PC-9 (cell line): Measurements from ENCODE around the gene HPN. TPM values are rescaled to one million over a fixed set of nuclear protein-coding genes. Genes with fewer than 3 reads are reported as not detected.
A peak's percentile ranks its signal among the peaks of the same experiment; 100 is the strongest.

Experiments
- BruUV-seq: library from RNA; stranded (reverse); fragments of 400-500 nt; replicated peaks from 2 replicates; lab custom pipeline; 2021; lab: Mats Ljungman, UMichigan
- CTCF ChIA-PET: fragments of 300-600 bp; sonication (Branson Sonifier 250); formaldehyde crosslinking; loops from one replicate; lab custom pipeline; 2022; ENCODE audit warnings: antibody characterized with exemption; lab: Charles Lee
- POLR2A ChIA-PET: fragments of 300-600 bp; sonication (Branson Sonifier 250); formaldehyde crosslinking; loops from one replicate; lab custom pipeline; 2022; ENCODE audit warnings: antibody characterized with exemption; ENCODE audit not compliant: unreplicated experiment; lab: Charles Lee
- DNase-seq, 2 experiments: peaks; one replicate each; pipeline versions ENCODE4 v3.0.0 to v3.0.0-alpha.2; 2015 to 2022; ENCODE audit warnings: mixed read lengths in 1 of 2
- H2AFZ ChIP-seq: fragments of 200-600 bp; sonication (generic); 2 replicates; pipeline ENCODE4 v1.8.1; 2017; ENCODE audit warnings: antibody characterized with exemption
- H3F3A ChIP-seq: fragments of 200-600 bp; sonication (generic); 2 replicates; pipeline ENCODE4 v1.8.1; 2017; ENCODE audit warnings: antibody characterized with exemption, mild to moderate bottlenecking, low read depth; ENCODE audit not compliant: insufficient read depth
- H3K27ac ChIP-seq: fragments of 200-600 bp; sonication (generic); 2 replicates; pipeline ENCODE4 v1.6.1; 2016; ENCODE audit warnings: mixed run types
- H3K27me3 ChIP-seq: fragments of 200-600 bp; sonication (generic); 2 replicates; pipeline ENCODE4 v1.6.1; 2016; ENCODE audit warnings: low read depth, mixed run types; ENCODE audit not compliant: insufficient read depth
- H3K36me3 ChIP-seq: fragments of 200-600 bp; sonication (generic); 2 replicates; pipeline ENCODE4 v1.6.1; 2016; ENCODE audit warnings: low read depth, mixed run types
- H3K4me1 ChIP-seq: fragments of 200-600 bp; sonication (generic); replicated peaks from 2 replicates; pipeline ENCODE4 v1.6.1; 2016; ENCODE audit warnings: mixed run types; ENCODE audit not compliant: insufficient read depth
- H3K4me2 ChIP-seq: fragments of 200-600 bp; sonication (generic); 2 replicates; pipeline ENCODE4 v1.6.1; 2017; ENCODE audit warnings: mixed run types
- H3K4me3 ChIP-seq: fragments of 200-600 bp; sonication (generic); 2 replicates; pipeline ENCODE4 v1.6.1; 2016; ENCODE audit warnings: mixed run types
- H3K79me2 ChIP-seq: fragments of 200-600 bp; sonication (generic); 2 replicates; pipeline ENCODE4 v1.6.1; 2017; ENCODE audit warnings: low read depth, mixed run types
- H3K9me2 ChIP-seq: fragments of 200-600 bp; sonication (generic); 2 replicates; pipeline ENCODE4 v1.8.1; 2017; ENCODE audit warnings: mild to moderate bottlenecking; ENCODE audit not compliant: insufficient read depth
- H3K9me3 ChIP-seq: fragments of 200-600 bp; sonication (generic); 2 replicates; pipeline ENCODE4 v1.8.1; 2016; ENCODE audit warnings: low read depth; ENCODE audit not compliant: insufficient read depth
- H4K20me1 ChIP-seq: fragments of 200-600 bp; sonication (generic); 2 replicates; pipeline ENCODE4 v1.8.1; 2017; ENCODE audit not compliant: insufficient read depth
- EZH2 ChIP-seq: fragments of 200-600 bp; sonication (generic); IDR thresholded peaks from 2 replicates; pipeline ENCODE4 v1.8.0; 2017; ENCODE audit warnings: antibody characterized with exemption, low read depth
- intact Hi-C: fragments of 100-400 bp; cut with micrococcal nuclease; formaldehyde crosslinking; loops from one replicate; pipeline ENCODE4 v1.10.0; 2022; ENCODE audit not compliant: unreplicated experiment
- total RNA-seq: library from RNA; stranded (reverse); gene quantifications from 2 replicates; pipeline ENCODE4 v1.2.3, GENCODE V29; 2021
- TF ChIP-seq, protein P1 (sequence below): fragments of 200-600 bp; sonication (generic); conservative IDR thresholded peaks from 2 replicates; pipeline ENCODE4 v1.6.1; 2017; ENCODE audit warnings: mixed run types, antibody characterized with exemption, mild to moderate bottlenecking, moderate library complexity

Gene HPN
- total RNA-seq, 1 experiment from 2014 or later, result 12.3 TPM

DNA sequence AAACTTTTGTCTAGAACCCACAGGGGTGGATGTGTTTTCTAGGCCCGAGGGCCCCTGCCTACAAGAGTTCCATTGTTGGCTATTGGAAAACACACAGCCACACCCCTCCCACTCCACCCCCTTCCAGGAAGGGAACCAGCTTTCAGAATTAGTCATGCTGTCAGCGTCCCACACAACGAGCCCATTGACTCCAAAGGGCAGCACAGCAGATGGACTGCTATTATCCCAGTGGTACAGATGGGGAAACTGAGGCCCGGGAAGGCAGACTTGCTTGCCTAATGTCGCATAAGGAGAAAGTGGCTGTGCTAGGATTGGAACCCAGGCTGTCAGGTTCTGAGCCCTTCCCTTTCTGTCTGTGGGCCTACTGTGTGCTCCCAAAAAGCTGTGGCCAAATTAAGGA lies 66.0 kb downstream of the HPN start:
- ChIA-PET CTCF (no interaction called here), POLR2A (interaction anchor here (0.7 kb wide), 1 partner anchor 9 kb away, joined by 4 read pairs; no protein-coding TSS in a partner anchor)
- Histone ChIP-seq H3K27me3 (no peaks in the 10 kb centered on the region), H3K9me3 (no peaks in the 10 kb centered on the region), H3K79me2 (no peaks in the 10 kb centered on the region), H3K4me2 (peak overlapping the region; percentile 10; the same call in 1 of the 2 replicates), H2AFZ (no peak overlapping the region), H3K36me3 (no peaks in the 10 kb centered on the region), H3K4me3 (no peak overlapping the region), H3F3A (peaks cover 23% of the 10 kb centered on the region), H3K9me2 (no peaks in the 10 kb centered on the region), H3K4me1 (peaks cover 18% of the 10 kb centered on the region), H4K20me1 (no peaks in the 10 kb centered on the region), H3K27ac (peak overlapping the region; percentile 62)
- peak; percentile 75 to 81 for DNase-seq
- TF ChIP-seq, protein P1, sequence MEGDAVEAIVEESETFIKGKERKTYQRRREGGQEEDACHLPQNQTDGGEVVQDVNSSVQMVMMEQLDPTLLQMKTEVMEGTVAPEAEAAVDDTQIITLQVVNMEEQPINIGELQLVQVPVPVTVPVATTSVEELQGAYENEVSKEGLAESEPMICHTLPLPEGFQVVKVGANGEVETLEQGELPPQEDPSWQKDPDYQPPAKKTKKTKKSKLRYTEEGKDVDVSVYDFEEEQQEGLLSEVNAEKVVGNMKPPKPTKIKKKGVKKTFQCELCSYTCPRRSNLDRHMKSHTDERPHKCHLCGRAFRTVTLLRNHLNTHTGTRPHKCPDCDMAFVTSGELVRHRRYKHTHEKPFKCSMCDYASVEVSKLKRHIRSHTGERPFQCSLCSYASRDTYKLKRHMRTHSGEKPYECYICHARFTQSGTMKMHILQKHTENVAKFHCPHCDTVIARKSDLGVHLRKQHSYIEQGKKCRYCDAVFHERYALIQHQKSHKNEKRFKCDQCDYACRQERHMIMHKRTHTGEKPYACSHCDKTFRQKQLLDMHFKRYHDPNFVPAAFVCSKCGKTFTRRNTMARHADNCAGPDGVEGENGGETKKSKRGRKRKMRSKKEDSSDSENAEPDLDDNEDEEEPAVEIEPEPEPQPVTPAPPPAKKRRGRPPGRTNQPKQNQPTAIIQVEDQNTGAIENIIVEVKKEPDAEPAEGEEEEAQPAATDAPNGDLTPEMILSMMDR, result no peak
- no peak for TF ChIP-seq EZH2
- BruUV-seq, result TSS peak; percentile 19
- intact Hi-C loops, result no loop called here

DNA sequence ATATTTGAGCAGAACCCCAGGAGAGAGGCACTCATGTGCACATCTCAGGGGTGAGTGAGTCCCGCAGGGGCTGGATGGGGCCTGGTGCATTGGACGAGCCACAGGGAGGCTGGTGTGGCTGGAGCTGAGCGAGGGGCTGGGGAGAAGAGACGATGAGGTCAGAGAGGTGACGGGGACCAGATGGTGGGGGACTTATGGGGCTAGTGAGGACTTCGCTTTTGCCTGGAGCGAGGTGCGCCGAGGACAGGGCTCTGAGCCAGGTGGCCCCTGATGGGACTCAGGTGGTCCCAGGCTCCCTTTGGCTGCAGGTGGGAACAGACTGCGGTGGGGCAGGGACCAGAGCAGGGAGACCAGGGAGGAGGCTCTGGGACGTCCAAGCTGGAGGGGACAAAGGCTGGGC lies 67.2 kb downstream of the HPN start:
- Histone ChIP-seq H4K20me1 (no peaks in the 10 kb centered on the region), H3F3A (peaks cover 23% of the 10 kb centered on the region), H3K36me3 (no peaks in the 10 kb centered on the region), H3K4me1 (peaks cover 18% of the 10 kb centered on the region), H3K4me3 (no peak overlapping the region), H3K27ac (no peak overlapping the region), H3K9me3 (no peaks in the 10 kb centered on the region), H3K79me2 (no peaks in the 10 kb centered on the region), H3K27me3 (no peaks in the 10 kb centered on the region), H3K9me2 (no peaks in the 10 kb centered on the region), H2AFZ (no peak overlapping the region), H3K4me2 (no peak overlapping the region)
- ChIA-PET POLR2A (no interaction called here), CTCF (interaction anchor here (0.6 kb wide), 1 partner anchor 109 kb away, joined by 5 read pairs; the partner anchor contains the start of gene GRAMD1A)
- DNase-seq, result no peak
- intact Hi-C loops, result loop anchor here (2.0 kb wide), 1 partner anchor 14 kb away; no protein-coding TSS in a partner anchor
- TF ChIP-seq, protein P1, result no peak
- TF ChIP-seq EZH2, result no peak
- BruUV-seq, result no TSS peak

DNA sequence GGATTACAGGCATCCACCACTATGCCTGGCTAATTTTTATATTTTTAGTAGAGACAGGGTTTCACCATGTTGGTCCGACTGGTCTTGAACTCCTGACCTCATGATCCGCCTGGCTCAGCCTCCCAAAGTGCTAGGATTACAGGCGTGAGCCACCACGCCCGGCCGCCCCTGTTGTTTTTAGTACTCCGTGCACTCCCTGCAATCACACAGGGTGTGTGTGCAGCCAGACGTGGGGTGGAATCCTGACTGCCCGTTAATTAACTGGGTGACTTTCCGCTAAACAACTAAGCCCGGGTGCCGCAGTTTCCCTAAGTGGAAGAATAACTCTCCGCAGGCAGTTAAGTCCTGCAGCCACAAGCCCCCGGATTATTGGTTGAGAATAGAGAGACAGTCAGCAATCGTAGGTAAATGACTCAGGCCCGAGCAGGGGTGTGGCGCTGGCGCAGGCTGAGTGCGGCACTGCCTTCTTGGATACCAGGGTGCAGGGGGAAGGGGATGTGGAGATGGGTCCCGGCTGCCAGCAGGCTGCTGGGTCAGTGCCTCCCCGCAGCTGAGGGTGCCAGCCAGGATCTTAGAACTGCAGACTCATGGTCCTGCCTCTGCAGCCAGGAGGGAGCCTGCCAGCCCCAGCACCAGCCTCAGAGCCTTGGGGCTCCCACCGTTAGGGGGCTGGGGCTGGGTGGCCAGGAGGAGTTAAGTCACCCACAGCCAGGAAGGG lies 68.0 kb downstream of the HPN start:
- H4K20me1 ChIP-seq, result no peaks in the 10 kb centered on the region
- ChIA-PET CTCF (interaction anchor here (0.6 kb wide), 1 partner anchor 110 kb away, joined by 5 read pairs; the partner anchor contains the start of gene GRAMD1A), POLR2A (interaction anchor here (0.5 kb wide), 1 partner anchor 12 kb away, joined by 9 read pairs; no protein-coding TSS in a partner anchor)
- no peak overlapping the region for H2AFZ ChIP-seq
- H3K27ac ChIP-seq, result no peak overlapping the region
- peak; percentile 40 to 71 for DNase-seq
- TF ChIP-seq, protein P1, result no peak
- no peak for TF ChIP-seq EZH2
- no peaks in the 10 kb centered on the region for H3K36me3 ChIP-seq
- H3K79me2 ChIP-seq, result no peaks in the 10 kb centered on the region
- peak overlapping the region; percentile 45; the same call in 1 of the 2 replicates for H3K4me2 ChIP-seq
- H3K27me3 ChIP-seq, result no peaks in the 10 kb centered on the region
- no peaks in the 10 kb centered on the region for H3K9me2 ChIP-seq
- peaks cover 26% of the 10 kb centered on the region for H3K4me1 ChIP-seq
- no peaks in the 10 kb centered on the region for H3K9me3 ChIP-seq
- no peak overlapping the region for H3K4me3 ChIP-seq
- peaks cover 29% of the 10 kb centered on the region for H3F3A ChIP-seq
- intact Hi-C loops, result loop anchor here (2.0 to 10.0 kb wide), 2 partner anchors 13 to 135 kb away; no protein-coding TSS in a partner anchor
- BruUV-seq, result no TSS peak
